ENCODE results near the gene PTGER1.
"Not testable (repeated sequence)": the region's sequence is repeated elsewhere in the genome, so short reads cannot be mapped to it uniquely, and the experiment has no call there.

Gene PTGER1

GRCh38 chr19:14473073-14473977 lies 1.8 kb downstream of the PTGER1 start:
- Mint-ChIP-seq H3K4me1 (peaks cover 39% of the 10 kb centered on the region), H3K36me3 (peaks cover 44% of the 10 kb centered on the region), H3K27me3 (peaks cover 52% of the 10 kb centered on the region), H3K27ac (peak overlapping the region; percentile 36), H3K9me3 (no peaks in the 10 kb centered on the region), H3K4me3 (peak overlapping the region; percentile 57)
- ATAC-seq: no peak

DNA sequence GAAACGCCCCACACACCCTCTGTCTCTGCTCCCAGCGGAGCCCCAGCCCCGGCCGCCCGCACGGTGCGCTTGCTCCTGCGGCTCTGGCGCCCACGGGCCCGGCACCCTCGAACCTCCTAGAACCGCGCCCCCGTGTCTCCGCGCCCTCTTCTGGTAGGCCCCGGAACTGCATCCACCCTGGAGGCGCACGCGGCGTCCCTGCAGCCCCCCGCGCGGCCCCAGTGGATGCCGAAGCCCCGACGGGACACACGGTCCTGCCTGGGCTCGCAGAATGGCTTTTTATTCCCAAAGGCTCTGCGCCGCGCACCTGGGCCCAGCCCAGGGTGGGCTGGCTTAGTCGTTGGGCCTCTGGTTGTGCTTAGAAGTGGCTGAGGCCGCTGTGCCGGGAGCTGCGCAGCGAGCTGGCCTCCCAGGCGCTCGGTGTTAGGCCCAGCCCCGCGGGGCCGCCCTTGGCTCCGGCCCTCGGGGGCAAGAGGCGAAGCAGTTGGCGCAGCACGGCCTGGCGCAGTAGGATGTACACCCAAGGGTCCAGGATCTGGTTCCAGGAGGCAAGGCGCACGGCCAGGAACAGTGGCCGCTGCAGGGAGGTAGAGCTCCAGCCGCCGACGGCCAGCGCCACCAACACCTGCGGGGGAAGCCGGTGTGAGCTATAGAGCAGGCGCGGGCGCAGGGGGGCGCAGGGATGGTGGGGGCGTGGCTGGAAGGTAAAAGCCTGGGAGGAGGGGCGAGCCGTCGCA lies 2.8 kb downstream of the PTGER1 start:
- Mint-ChIP-seq H3K36me3 (peaks cover 48% of the 10 kb centered on the region), H3K4me3 (peak overlapping the region; percentile 57), H3K4me1 (peaks cover 39% of the 10 kb centered on the region), H3K27ac (peak overlapping the region; percentile 36), H3K27me3 (peaks cover 49% of the 10 kb centered on the region), H3K9me3 (no peaks in the 10 kb centered on the region)
- ATAC-seq: peak; percentile 68

DNA sequence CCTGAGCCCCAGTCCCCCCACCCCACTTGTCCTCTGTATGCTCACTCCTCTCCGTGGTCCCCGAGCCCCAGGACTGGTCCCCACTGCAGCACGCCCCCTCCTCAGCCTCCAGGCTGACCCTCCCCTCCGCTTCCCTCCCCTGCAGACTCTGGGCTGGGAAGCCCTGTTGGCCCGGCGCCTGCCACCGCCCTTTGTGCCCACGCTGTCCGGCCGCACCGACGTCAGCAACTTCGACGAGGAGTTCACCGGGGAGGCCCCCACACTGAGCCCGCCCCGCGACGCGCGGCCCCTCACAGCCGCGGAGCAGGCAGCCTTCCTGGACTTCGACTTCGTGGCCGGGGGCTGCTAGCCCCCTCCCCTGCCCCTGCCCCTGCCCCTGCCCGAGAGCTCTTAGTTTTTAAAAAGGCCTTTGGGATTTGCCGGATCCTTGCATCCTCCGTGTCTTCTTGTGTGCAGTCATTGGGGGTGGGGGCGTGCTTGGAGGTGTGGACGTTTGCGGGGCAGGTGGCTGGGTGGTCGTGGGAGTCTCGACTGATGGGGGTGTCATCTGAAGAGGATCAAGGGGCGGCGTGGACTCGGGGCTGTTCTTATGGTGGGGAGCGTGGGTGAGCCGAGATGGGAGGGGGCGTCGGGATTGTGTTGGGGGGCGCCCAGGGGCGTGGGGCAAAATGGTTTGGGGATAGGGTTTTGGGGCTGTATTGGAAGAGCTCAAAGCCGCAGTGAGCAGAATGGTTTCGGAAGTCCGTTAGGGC lies 3.5 kb downstream of the PTGER1 start:
- Mint-ChIP-seq H3K4me3 (no peak overlapping the region), H3K9me3 (no peaks in the 10 kb centered on the region), H3K36me3 (peaks cover 53% of the 10 kb centered on the region), H3K27ac (no peak overlapping the region), H3K27me3 (peaks cover 41% of the 10 kb centered on the region), H3K4me1 (peaks cover 39% of the 10 kb centered on the region)
- ATAC-seq: no peak

- Mint-ChIP-seq H3K4me1 (peaks cover 27% of the 10 kb centered on the region), H3K4me3 (no peak overlapping the region), H3K36me3 (peaks cover 59% of the 10 kb centered on the region), H3K27me3 (peaks cover 28% of the 10 kb centered on the region), H3K9me3 (no peaks in the 10 kb centered on the region), H3K27ac (no peak overlapping the region)
- ATAC-seq: no peak
Measured at GRCh38 chr19:14470031-14470876, 4.9 kb downstream of the PTGER1 start.

- Mint-ChIP-seq H3K4me3 (no peak overlapping the region), H3K36me3 (peaks cover 78% of the 10 kb centered on the region)
Measured at GRCh38 chr19:14467816-14468215, 7.3 kb downstream of the PTGER1 start.

GRCh38 chr19:14467391-14467790 lies 7.8 kb downstream of the PTGER1 start:
- ATAC-seq: no peak
- Mint-ChIP-seq H3K4me1 (peaks cover 10% of the 10 kb centered on the region), H3K4me3 (no peak overlapping the region), H3K36me3 (peaks cover 78% of the 10 kb centered on the region), H3K27me3 (peaks cover 2% of the 10 kb centered on the region), H3K27ac (no peak overlapping the region), H3K9me3 (no peaks in the 10 kb centered on the region)

More at GRCh38 chr19:14467816-14468215, 7.3 kb downstream of the PTGER1 start:
- Mint-ChIP-seq H3K4me1 (peaks cover 14% of the 10 kb centered on the region), H3K27me3 (peaks cover 7% of the 10 kb centered on the region), H3K9me3 (no peaks in the 10 kb centered on the region), H3K27ac (no peak overlapping the region)
- no peak for ATAC-seq

GRCh38 chr19:14463747-14464146 lies 11.4 kb downstream of the PTGER1 start:
- H3K4me3 Mint-ChIP-seq: no peak overlapping the region
- no peaks in the 10 kb centered on the region for H3K9me3 Mint-ChIP-seq
- H3K27me3 Mint-ChIP-seq: no peaks in the 10 kb centered on the region
- no peaks in the 10 kb centered on the region for H3K4me1 Mint-ChIP-seq
- ATAC-seq: no peak
- peaks cover 76% of the 10 kb centered on the region for H3K36me3 Mint-ChIP-seq
- no peak overlapping the region for H3K27ac Mint-ChIP-seq

- not testable (repeated sequence) for H3K9me3 Mint-ChIP-seq, H3K27ac Mint-ChIP-seq, H3K4me3 Mint-ChIP-seq, H3K4me1 Mint-ChIP-seq, H3K27me3 Mint-ChIP-seq, ATAC-seq
- peaks cover 74% of the 10 kb centered on the region for H3K36me3 Mint-ChIP-seq
Measured at GRCh38 chr19:14462401-14462800, 12.8 kb downstream of the PTGER1 start.

- Mint-ChIP-seq H3K9me3 (no peaks in the 10 kb centered on the region), H3K4me1 (no peaks in the 10 kb centered on the region), H3K27me3 (no peaks in the 10 kb centered on the region), H3K27ac (no peak overlapping the region), H3K4me3 (no peak overlapping the region), H3K36me3 (peaks cover 67% of the 10 kb centered on the region)
- no peak for ATAC-seq
Measured at GRCh38 chr19:14460935-14461334, 14.2 kb downstream of the PTGER1 start.

DNA sequence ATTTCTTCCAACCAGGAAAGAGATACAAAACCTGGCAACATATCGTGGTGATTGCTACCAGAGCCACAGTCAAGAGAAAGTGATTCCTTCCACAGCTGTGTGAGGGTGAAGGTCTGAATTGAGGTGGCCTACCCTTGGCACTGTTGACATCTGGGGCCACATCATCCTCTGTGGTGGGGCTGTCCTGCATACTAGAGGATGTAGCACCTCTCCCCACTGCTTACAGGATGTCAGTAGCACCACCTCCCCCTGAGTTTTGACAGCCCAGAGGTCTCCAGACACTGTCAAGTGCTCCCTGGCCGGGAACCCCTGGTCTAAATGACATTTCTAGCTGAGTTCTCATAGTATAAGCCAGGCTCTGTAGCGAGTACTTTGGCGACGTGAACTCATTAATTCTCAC lies 15.5 kb downstream of the PTGER1 start:
- no peak overlapping the region for H3K27ac Mint-ChIP-seq
- no peaks in the 10 kb centered on the region for H3K27me3 Mint-ChIP-seq
- H3K36me3 Mint-ChIP-seq: peaks cover 73% of the 10 kb centered on the region
- H3K4me3 Mint-ChIP-seq: no peak overlapping the region
- no peak for ATAC-seq
- H3K9me3 Mint-ChIP-seq: no peaks in the 10 kb centered on the region
- no peaks in the 10 kb centered on the region for H3K4me1 Mint-ChIP-seq

DNA sequence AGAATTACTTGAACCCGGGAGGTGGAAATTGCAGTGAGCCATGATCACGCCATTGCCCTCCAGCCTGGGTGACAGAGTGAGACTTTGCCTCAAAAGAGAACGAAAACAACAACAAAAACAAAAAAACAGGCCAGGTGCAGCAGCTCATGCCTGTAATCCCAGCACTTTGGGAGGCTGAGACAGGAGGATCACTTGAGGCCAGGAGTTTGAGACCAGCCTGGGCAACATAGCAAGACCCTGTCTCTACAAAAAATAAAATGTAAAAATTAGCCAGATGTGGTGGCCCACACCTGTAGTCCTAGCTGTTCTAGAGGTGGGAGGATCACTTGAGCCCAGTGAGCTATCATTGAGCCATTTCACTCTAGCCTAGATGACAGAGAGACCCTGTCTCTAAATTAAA lies 22.9 kb downstream of the PTGER1 start:
- H3K4me1 Mint-ChIP-seq: peaks cover 20% of the 10 kb centered on the region
- ATAC-seq, H3K27me3 Mint-ChIP-seq, H3K4me3 Mint-ChIP-seq, H3K27ac Mint-ChIP-seq, H3K9me3 Mint-ChIP-seq: not testable (repeated sequence)
- H3K36me3 Mint-ChIP-seq: peaks cover 68% of the 10 kb centered on the region

DNA sequence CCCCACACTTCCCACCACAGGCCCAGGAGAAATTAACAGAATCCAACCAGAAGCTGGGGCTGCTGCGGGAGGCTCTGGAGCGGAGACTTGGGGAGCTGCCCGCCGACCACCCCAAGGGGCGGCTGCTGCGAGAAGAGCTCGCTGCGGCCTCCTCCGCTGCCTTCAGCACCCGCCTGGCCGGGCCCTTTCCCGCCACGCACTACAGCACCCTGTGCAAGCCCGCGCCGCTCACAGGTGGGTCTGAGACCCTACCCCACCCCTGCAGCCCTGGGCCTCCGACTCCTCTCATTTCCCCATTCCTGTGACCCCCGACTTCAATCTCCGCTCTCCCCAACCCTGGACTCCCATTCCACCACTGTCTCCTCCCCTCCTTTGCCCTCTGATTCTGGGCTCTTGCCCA lies 24.3 kb downstream of the PTGER1 start:
- Mint-ChIP-seq H3K27ac (peak overlapping the region; percentile 23), H3K36me3 (peaks cover 74% of the 10 kb centered on the region), H3K4me3 (no peak overlapping the region), H3K9me3 (peaks cover 3% of the 10 kb centered on the region), H3K4me1 (peaks cover 20% of the 10 kb centered on the region), H3K27me3 (no peaks in the 10 kb centered on the region)
- no peak for ATAC-seq

DNA sequence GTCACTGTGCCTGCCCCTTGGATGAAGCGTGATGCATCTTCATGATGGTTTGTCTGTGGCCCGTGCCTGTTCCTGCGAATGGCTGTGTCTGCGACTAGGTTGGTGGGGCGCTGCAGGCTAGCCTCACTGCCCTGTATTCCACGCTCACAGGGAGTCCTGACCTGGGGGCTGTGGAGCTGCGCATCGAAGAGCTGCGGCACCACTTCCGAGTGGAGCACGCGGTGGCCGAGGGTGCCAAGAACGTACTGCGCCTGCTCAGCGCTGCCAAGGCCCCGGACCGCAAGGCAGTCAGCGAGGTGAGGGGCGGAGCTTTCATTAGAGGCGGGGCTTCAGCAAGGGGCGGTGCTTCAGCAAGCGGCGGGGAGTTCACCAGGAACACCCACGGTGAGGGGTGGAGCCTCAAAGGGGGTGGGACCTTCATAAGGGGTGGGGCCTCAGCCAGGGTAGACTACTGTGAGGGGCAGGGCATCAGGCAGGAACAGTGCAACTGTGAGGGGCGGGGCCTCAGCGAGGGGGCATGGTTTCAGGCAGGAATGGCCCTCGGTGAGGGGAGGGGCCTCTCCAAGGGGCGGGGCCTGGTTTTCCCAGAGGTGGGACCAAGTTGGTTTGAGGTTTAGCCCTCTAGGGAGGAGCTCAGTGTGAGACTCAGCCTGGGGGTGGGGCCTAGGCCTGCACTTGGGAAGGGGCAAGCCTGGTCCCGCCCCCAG lies 24.8 kb downstream of the PTGER1 start:
- peaks cover 70% of the 10 kb centered on the region for H3K36me3 Mint-ChIP-seq
- peak; percentile 82 for ATAC-seq
- H3K4me1 Mint-ChIP-seq: peaks cover 20% of the 10 kb centered on the region
- no peak overlapping the region for H3K27ac Mint-ChIP-seq
- H3K4me3 Mint-ChIP-seq: no peak overlapping the region
- peaks cover 3% of the 10 kb centered on the region for H3K9me3 Mint-ChIP-seq
- H3K27me3 Mint-ChIP-seq: no peaks in the 10 kb centered on the region

DNA sequence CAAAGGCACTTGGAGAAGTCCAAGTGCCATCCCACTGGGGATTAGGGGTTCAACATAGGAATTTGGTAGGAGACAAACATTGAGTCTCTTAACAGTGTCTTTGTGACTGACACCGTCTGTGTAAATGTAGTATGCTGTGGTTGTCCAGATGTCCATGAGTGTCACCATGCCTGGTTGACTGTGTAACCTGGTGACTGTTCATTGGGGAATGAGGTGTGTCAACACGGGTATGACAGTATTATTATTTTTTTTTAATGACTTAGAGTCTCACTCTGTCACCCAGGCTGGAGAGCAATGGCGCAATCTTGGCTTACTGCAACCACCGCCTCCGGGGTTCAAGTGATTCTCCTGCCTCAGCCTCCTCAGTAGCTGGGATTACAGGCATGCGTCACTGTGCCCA lies 25.8 kb downstream of the PTGER1 start:
- peaks cover 26% of the 10 kb centered on the region for H3K4me1 Mint-ChIP-seq
- ATAC-seq: no peak
- no peaks in the 10 kb centered on the region for H3K27me3 Mint-ChIP-seq
- no peak overlapping the region for H3K4me3 Mint-ChIP-seq
- H3K36me3 Mint-ChIP-seq: peaks cover 66% of the 10 kb centered on the region
- H3K27ac Mint-ChIP-seq: no peak overlapping the region
- H3K9me3 Mint-ChIP-seq: peaks cover 3% of the 10 kb centered on the region

All from stimulated activated memory B cell treated with anti-CD40 and anti-IgM and Interleukin-4, amounts not matched to agents 10 μg/mL and 1 μg/mL and 100 μg/mL, for 72 hours (primary cell).